Fibroblast of lung (primary cell): ENCODE measurements around the gene SEPTIN8.
"Not testable (repeated sequence)": the region's sequence is repeated elsewhere in the genome, so short reads cannot be mapped to it uniquely, and the experiment has no call there.

Experiments used
- EZH2 ChIP-seq: IDR thresholded peaks from 2 replicates; pipeline ENCODE4 v1.5.1; 2012; ENCODE audit warnings: low read length, control low read depth, mild to moderate bottlenecking; ENCODE audit errors: missing control alignments
- TF ChIP-seq, protein P1 (sequence below), 2 donors: IDR thresholded peaks in 1 of 2; conservative IDR thresholded peaks in 1 of 2; 1 replicate in 1 of 2; 2 replicates in 1 of 2; pipeline ENCODE4 v1.5.1; 2011 to 2012; ENCODE audit warnings: low read length in 2 of 2, control low read depth in 1 of 2, inconsistent platforms in 1 of 2, low read depth in 1 of 2, mild to moderate bottlenecking in 1 of 2

DNA sequence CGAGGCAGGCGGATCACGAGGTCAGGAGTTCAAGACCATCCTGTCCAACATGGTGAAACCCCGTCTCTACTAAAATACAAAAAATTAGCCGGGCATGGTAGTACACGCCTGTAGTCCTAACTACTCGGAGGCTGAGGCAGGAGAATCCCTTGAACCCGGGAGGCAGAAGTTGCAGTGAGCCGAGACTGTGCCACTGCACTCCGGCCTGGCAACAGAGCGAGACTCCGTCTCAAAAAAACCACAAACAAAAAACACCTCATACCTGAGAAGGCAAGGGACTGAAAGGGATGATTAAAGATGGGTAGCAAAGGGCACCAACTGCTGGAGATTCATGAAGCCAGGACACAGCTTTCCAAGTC is 29.7 kb upstream of the SEPTIN8 start:
- TF ChIP-seq, protein P1, sequence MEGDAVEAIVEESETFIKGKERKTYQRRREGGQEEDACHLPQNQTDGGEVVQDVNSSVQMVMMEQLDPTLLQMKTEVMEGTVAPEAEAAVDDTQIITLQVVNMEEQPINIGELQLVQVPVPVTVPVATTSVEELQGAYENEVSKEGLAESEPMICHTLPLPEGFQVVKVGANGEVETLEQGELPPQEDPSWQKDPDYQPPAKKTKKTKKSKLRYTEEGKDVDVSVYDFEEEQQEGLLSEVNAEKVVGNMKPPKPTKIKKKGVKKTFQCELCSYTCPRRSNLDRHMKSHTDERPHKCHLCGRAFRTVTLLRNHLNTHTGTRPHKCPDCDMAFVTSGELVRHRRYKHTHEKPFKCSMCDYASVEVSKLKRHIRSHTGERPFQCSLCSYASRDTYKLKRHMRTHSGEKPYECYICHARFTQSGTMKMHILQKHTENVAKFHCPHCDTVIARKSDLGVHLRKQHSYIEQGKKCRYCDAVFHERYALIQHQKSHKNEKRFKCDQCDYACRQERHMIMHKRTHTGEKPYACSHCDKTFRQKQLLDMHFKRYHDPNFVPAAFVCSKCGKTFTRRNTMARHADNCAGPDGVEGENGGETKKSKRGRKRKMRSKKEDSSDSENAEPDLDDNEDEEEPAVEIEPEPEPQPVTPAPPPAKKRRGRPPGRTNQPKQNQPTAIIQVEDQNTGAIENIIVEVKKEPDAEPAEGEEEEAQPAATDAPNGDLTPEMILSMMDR (conservative IDR thresholded peaks at IDR 0.05 in 1 of 2, IDR thresholded peaks at IDR 0.05 in 1 of 2; ENCODE audit: low read depth in 1 of 2, low read length in 2 of 2) = not testable (repeated sequence)
- TF ChIP-seq EZH2 = not testable (repeated sequence)
